ENCODE results near the gene AKAP13.

DNA sequence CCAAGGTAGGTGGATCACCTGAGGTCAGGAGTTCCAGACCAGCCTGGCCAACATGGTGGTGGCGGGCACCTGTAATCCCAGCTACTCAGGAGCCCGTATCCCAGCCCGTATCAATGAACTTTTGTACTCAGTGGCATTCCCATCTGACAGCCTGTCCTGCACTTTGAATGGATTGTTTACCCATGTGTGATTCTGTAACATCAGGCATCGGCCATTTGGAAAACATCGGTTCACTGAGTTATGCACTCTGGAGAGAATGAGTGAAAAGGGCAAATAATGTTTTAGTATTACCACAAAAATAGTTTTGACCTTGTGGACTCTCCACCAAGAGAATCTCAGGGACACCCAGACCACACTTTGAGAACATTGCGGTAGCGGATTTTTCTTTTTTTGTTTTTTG lies 400.7 kb downstream of the AKAP13 start:
- TF ChIP-seq, protein P1, sequence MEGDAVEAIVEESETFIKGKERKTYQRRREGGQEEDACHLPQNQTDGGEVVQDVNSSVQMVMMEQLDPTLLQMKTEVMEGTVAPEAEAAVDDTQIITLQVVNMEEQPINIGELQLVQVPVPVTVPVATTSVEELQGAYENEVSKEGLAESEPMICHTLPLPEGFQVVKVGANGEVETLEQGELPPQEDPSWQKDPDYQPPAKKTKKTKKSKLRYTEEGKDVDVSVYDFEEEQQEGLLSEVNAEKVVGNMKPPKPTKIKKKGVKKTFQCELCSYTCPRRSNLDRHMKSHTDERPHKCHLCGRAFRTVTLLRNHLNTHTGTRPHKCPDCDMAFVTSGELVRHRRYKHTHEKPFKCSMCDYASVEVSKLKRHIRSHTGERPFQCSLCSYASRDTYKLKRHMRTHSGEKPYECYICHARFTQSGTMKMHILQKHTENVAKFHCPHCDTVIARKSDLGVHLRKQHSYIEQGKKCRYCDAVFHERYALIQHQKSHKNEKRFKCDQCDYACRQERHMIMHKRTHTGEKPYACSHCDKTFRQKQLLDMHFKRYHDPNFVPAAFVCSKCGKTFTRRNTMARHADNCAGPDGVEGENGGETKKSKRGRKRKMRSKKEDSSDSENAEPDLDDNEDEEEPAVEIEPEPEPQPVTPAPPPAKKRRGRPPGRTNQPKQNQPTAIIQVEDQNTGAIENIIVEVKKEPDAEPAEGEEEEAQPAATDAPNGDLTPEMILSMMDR (IDR thresholded peaks at IDR 0.05; ENCODE audit: insufficient read depth, low read length, poor library complexity, severe bottlenecking): no peak
- TF ChIP-seq EZH2phosphoT487 (conservative IDR thresholded peaks at IDR 0.05; ENCODE audit: low read length): no peak

Measured in SU-DHL-6 (cell line).